Stimulated activated CD8-positive, alpha-beta memory T cell treated with anti-CD3 and anti-CD28 coated beads, Interleukin-7, amount 100 ng/mL, for 24 hours (primary cell): ENCODE results near the gene FSCN2.

ENCODE experiments used
- DNase-seq: peaks from one replicate; pipeline ENCODE4 v3.0.0-alpha.2; 2020; ENCODE audit warnings: low read depth

FSCN2 gene

DNA sequence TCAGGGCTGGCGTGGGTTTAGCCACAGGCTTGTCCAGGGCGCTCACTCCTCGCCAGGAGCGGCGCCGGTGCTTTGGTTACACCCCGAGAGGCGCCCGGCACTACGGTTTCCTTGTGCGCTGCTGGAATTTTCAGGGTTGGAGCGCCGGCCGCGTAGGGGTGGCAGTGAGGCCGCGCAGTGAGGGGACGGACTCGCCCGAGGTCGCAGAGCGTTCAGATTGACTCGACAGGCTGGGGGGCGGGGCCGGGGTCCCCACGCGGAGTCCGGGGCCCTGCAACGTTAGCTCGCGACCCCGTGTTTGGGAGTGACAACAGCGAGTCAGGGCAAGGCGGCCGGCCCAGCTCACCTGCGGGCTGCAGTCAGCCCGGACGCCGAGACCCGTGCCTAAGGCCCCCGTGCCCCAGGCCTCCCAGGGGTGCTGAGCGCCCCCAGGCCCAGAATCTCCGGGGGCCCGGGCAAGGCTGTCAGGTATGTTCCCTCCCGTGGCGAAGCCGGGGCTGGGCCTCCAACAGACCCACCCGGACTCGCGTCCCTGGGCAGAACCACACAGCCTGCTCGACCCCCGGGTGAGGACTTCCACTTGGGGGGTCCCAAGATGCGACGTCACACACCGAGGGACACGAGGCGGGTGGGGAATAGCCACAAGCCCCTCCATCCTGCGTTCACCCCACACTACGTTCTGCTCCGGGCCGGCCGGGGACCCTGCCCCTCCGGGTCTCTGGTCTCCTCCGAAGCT lies 14.3 kb upstream of the FSCN2 start:
- DNase-seq: no peak

DNA sequence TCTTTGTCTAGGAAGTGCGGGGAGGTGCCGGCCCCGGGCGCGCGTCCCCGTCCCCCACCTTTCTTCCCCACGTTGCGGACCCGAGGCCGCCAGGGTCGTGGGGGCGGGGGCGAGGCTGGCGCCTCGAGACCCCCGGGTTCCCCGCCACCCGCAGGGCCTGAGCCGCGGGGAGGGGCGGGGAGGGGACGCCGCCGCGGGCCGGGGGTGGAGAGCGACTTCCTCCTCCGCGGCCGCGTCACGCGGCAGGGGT lies 13.8 kb upstream of the FSCN2 start:
- DNase-seq: no peak

GRCh38 chr17:81514739-81515529 lies 13.2 kb upstream of the FSCN2 start:
- no peak for DNase-seq

GRCh38 chr17:81515530-81516041 lies 12.6 kb upstream of the FSCN2 start:
- no peak for DNase-seq

DNA sequence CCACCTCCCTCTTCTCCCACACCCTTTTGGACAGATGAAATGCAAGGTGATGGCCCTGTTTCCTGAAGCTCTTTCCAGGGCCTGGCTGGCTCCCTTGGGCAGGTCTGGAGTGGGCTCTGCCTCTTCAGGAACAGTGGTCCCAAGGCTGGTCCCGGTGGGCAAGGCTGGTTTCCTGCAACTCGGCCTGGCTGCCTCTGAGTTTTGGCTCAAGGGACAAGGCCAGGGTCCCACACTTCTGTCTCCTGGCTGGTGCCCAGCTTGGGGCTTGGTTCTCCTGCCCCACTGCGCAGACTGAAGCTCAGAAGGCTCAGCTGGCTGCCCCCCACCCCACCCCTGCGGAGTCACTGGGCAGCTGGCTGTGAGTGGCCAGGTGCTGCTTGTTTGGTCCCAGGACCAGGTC lies 11.7 kb upstream of the FSCN2 start:
- DNase-seq: no peak

DNA sequence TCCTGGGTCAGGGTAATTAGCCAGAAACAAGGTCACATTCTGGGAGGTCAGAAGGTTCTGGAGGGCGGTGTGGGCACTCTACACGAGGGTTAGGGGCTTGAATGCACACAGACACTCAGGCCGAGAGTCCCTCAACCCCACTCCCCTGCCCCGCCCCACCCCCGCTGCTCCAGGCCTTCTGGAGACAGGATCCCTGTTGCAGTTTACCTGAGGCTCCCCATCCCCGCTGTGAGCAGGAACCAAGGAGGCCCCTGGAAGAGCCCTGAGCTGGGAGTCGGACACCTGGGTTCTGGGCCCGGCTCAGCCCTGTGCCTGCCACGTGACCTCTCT lies 11.2 kb upstream of the FSCN2 start:
- DNase-seq: no peak

DNA sequence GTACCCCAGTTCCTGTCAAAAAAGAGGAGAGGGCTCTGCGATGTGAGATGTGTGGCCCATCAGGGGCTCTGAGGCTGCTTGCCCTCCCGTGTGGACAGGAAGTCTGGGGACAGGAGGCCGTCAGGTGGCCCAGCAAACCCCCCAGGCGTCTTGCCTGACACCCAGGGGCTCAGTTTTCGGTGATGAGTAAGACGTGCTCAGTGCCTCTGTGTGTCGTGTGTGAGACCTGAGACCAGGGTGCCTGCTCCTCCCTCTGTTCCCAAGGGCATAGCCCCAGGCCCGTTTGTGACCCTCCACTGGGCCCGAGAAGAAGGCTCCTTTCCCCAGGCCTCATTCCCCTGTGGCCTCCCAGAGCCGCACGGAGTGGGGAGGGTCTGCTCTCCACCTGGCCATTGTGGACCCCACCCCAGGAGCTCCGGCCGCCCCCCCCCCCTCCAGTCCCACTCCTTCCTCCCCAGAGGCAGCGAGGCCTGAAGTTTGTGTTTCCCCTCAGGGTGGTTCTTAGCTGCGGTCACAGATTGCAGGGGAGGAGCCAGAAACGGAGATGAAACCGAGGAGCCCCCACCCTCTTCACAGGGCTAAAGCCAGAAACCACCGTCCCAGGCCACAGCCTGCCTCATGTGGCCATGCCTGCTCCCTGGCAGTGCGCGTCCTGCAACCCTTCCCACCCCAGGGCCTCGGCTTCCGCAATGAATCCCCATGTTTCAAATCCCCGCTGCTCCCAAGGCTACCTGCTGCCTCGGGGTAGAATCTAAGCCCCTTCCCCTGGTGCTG lies 10.7 kb upstream of the FSCN2 start:
- no peak for DNase-seq

DNA sequence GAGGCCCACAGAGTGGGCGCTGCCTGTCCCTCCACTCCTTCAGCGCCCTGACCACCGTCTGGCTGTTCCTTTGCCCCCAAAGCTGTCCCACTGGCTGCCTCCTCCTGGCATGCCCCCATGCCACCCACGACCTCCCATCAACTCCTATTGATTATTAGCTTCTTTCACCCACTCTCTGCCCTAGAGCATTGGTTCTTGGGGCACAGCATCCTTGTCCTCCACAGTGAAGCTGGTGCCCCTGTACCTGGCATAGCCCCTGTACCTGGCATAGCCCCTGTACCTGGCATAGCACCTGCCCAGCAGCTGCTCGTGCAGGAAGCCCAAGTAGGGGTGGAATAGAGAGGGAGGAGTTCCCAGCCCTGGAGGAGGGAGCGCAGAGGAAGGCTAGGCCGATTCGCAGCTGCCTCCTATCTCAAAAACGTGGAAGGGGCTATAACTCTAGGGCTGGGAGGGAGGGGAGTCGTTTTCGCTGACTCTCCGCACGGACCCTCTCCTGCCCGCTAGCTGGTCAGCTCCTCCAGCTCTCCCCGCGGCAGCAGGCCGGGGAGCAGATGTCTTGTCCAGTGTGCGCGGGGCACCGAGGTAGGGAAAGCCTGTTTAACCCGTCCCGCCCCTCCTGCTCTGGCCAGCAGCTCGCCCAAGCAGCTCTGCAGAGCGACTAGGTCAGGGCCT lies 9.9 kb upstream of the FSCN2 start:
- no peak for DNase-seq

DNA sequence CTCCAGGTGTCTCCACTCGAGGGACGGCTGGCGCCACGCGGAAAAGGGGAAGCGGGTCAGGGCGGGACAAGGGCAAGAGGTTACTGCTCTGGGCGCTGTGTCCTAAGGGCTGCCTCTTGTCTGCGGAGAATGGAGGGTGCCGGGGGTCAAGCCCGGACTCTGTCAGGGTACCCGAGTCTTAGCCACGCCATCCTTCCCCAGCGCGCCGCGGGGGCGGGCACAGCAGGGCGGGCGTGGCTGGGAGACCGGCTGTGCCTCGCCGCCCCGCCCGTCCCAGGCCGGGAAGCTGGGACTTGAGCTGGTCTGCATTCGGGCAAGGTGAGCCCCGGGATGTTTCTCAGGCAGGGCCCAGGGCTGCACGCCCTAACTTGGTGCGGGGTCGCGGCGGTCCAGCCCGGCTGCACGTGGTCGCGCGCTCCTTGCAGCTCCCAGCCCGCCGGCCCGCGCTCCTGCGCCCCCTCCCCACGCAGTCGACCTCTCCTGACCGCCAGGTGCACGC lies 9.3 kb upstream of the FSCN2 start:
- no peak for DNase-seq

GRCh38 chr17:81519284-81520020 lies 8.7 kb upstream of the FSCN2 start:
- no peak for DNase-seq

- DNase-seq: no peak
Measured at GRCh38 chr17:81520021-81520901, 7.9 kb upstream of the FSCN2 start.

GRCh38 chr17:81522491-81523401 lies 5.4 kb upstream of the FSCN2 start:
- no peak for DNase-seq

- no peak for DNase-seq
Measured at GRCh38 chr17:81523402-81524038, 4.7 kb upstream of the FSCN2 start.

DNA sequence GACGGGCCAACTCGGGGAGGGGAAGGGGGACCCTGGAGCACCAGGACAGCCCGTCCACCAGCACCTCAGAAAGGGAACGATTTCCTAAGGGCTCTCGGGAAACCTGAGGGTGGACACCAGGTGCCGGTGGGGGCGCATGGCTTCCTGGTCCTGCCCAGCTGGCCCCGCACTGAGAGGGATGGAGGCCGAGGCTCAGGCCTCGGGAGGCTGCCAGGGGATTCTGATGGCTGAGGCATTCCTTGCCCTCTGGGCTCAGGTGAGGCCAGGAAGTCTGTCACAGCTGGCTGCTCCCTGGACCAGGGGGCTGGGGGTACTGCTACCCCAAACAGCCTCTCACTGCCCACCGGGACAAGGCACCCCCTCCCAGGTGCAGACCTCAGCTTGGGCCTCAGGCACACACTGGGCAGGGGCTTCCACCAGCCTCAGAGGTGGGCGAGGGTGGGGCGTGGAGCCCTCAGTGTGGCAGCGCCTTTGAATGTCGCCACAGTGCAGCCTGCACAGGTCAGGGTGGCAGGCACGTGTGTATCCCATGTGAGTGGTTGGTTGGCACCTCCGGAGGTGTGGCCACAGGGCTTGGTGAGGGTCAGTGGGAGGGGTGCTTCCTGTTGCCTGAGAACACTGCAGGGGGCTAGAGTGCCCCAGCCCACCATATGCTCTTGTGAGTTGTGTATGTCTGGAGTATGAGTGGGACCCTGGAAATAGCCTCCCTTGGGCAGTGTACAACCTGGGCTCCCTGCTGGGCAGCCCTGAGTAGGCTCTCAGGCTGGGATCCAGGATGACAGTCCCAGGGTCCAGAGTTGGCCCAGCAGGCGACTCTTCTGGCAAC lies 3.9 kb upstream of the FSCN2 start:
- no peak for DNase-seq

DNA sequence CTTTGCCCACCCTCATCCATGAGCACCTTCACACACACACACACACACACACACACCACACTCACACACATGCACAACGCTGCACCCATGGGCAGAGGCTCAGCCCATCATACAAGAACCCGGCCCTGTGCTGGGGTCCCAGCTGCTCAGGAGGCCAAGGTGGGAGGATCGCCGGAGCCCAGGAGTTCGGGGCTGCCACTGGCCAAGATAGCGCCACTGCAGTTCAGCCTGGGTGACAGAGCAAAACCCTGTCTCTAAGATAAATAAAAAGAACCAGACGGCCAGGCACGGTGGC lies 3.4 kb upstream of the FSCN2 start:
- no peak for DNase-seq

- no peak for DNase-seq
Measured at GRCh38 chr17:81526662-81527571, 1.3 kb upstream of the FSCN2 start.

- DNase-seq: no peak
Measured at GRCh38 chr17:81528384-81528650, 140 bp downstream of the FSCN2 start.
